T-helper 2 cell treated with Interferon-gamma antibody and Interleukin-4, amounts not matched to agents 5 μg/mL and 100 μg/mL, for 36 hours (primary cell): Measurements from ENCODE around the gene NANOS2.

Experiments used
- DNase-seq: peaks from one replicate; pipeline ENCODE4 v3.0.0; 2021; ENCODE audit warnings: low spot score
- H3K27ac Mint-ChIP-seq: one replicate; pipeline ENCODE4 v1.8.0; 2021; ENCODE audit warnings: mild to moderate bottlenecking, mixed read lengths
- H3K27me3 Mint-ChIP-seq: one replicate; pipeline ENCODE4 v1.8.0; 2021; ENCODE audit warnings: low read depth, mixed read lengths
- H3K36me3 Mint-ChIP-seq: one replicate; pipeline ENCODE4 v1.8.0; 2021; ENCODE audit warnings: low read depth, mixed read lengths
- H3K4me1 Mint-ChIP-seq: one replicate; pipeline ENCODE4 v1.8.0; 2021; ENCODE audit warnings: low read depth, mixed read lengths
- H3K4me3 Mint-ChIP-seq: one replicate; pipeline ENCODE4 v1.8.0; 2022; ENCODE audit warnings: mild to moderate bottlenecking, moderate library complexity, mixed read lengths
- H3K9me3 Mint-ChIP-seq: one replicate; pipeline ENCODE4 v1.8.0; 2021; ENCODE audit warnings: mixed read lengths

Gene NANOS2

GRCh38 chr19:45939792-45940514 is 25.4 kb upstream of the NANOS2 start:
- H3K4me3 Mint-ChIP-seq = no peak overlapping the region
- peaks cover 5% of the 10 kb centered on the region for H3K4me1 Mint-ChIP-seq
- no peak for DNase-seq
- H3K27ac Mint-ChIP-seq = no peak overlapping the region
- peaks cover 4% of the 10 kb centered on the region for H3K9me3 Mint-ChIP-seq
- peaks cover 4% of the 10 kb centered on the region for H3K36me3 Mint-ChIP-seq
- peaks cover 29% of the 10 kb centered on the region for H3K27me3 Mint-ChIP-seq

- no peak for DNase-seq
- H3K36me3 Mint-ChIP-seq = peaks cover 4% of the 10 kb centered on the region
- peaks cover 5% of the 10 kb centered on the region for H3K4me1 Mint-ChIP-seq
- H3K27ac Mint-ChIP-seq = no peak overlapping the region
- H3K9me3 Mint-ChIP-seq = peaks cover 4% of the 10 kb centered on the region
- H3K4me3 Mint-ChIP-seq = no peak overlapping the region
- H3K27me3 Mint-ChIP-seq = peaks cover 31% of the 10 kb centered on the region
Observed at GRCh38 chr19:45938733-45939319, 24.2 kb upstream of the NANOS2 start.

GRCh38 chr19:45935267-45935666 is 20.7 kb upstream of the NANOS2 start:
- H3K9me3 Mint-ChIP-seq = peaks cover 4% of the 10 kb centered on the region

DNA sequence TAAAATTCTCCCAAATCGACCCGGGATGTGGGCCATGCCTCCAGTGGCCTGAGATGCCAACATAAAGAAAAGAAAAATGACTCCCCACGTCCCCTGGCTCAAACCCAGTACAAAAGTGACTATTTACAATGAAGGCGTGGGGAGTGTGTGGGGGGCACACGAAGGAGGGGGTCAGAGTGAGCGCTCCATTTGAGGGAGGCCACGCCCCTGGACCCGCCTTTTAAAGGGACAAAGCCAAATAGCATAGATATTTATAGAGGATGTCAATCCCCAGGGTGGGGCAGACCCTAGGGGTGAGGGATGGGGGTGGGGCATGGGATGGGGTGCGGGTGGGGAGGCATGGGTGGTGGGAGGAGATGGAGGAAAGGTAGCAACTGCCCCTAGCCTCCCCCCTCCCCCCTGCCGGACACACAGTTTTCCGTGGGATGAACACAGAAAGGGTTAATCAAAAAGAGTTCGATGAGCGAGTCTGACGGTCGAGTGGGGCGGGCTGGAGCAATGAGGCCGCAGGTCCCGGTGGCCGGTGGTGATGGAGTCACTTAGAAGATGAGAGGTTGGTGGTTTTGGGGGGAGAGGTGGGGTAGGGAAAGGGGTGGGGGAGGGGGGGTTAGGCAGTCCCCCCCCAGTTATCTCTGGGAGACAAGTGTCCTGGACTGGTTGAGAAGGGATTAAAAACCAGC is 20.1 kb upstream of the NANOS2 start:
- Mint-ChIP-seq H3K36me3 (peaks cover 4% of the 10 kb centered on the region), H3K4me1 (peaks cover 5% of the 10 kb centered on the region), H3K4me3 (no peak overlapping the region), H3K9me3 (peaks cover 4% of the 10 kb centered on the region), H3K27ac (no peak overlapping the region), H3K27me3 (peaks cover 34% of the 10 kb centered on the region)
- no peak for DNase-seq

More at GRCh38 chr19:45935267-45935666, 20.7 kb upstream of the NANOS2 start:
- Mint-ChIP-seq H3K36me3 (peaks cover 4% of the 10 kb centered on the region), H3K27me3 (peaks cover 32% of the 10 kb centered on the region), H3K4me1 (peaks cover 5% of the 10 kb centered on the region), H3K27ac (no peak overlapping the region), H3K4me3 (no peak overlapping the region)
- DNase-seq = no peak

DNA sequence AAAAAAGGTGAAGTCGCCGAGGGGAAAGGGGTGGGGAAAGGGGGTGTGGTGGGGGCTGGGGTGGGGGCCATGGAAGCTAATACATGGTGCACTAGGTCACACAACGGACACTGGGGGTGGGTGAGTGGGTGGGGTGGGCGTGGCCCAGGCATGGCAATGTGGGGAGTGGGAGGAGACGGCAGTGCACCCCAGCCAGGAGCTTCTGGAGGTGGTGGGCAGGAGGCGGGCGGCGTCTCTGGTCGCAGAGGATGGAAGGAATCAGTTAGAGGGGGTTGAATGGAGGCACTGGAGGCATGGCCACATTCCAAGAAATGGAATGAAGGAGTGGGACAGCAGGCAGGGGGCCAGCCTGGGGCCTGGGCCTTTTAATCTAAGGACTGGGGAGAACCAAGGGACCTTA is 19.2 kb upstream of the NANOS2 start:
- Mint-ChIP-seq H3K27ac (no peak overlapping the region), H3K4me1 (peaks cover 1% of the 10 kb centered on the region), H3K36me3 (no peaks in the 10 kb centered on the region), H3K4me3 (no peak overlapping the region), H3K27me3 (peaks cover 27% of the 10 kb centered on the region), H3K9me3 (peaks cover 1% of the 10 kb centered on the region)
- DNase-seq = no peak

DNA sequence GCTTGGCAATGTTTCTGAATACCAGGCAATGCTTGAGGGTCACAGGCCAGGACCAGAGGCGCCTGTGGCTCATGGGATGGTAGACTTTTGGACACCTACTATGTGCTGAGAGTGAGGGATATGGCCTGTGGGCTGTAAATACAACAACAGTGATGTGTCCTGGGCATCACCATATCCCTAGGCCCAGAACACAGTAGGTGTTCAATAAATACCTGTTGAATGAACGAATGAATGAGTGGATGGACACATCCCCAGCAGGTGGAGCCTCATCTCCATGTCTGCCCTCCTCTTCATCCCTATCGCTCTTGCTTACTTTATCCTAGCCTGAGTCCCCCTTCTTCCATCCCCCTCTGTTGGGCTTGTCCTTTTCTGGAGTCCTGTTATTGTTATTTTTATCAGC is 16.5 kb upstream of the NANOS2 start:
- H3K9me3 Mint-ChIP-seq = no peaks in the 10 kb centered on the region
- no peak for DNase-seq
- H3K36me3 Mint-ChIP-seq = no peaks in the 10 kb centered on the region
- no peak overlapping the region for H3K27ac Mint-ChIP-seq
- peaks cover 11% of the 10 kb centered on the region for H3K4me1 Mint-ChIP-seq
- H3K4me3 Mint-ChIP-seq = no peak overlapping the region
- peaks cover 21% of the 10 kb centered on the region for H3K27me3 Mint-ChIP-seq

- peak overlapping the region; percentile 54 for H3K4me3 Mint-ChIP-seq
Observed at GRCh38 chr19:45929247-45929646, 14.7 kb upstream of the NANOS2 start.

DNA sequence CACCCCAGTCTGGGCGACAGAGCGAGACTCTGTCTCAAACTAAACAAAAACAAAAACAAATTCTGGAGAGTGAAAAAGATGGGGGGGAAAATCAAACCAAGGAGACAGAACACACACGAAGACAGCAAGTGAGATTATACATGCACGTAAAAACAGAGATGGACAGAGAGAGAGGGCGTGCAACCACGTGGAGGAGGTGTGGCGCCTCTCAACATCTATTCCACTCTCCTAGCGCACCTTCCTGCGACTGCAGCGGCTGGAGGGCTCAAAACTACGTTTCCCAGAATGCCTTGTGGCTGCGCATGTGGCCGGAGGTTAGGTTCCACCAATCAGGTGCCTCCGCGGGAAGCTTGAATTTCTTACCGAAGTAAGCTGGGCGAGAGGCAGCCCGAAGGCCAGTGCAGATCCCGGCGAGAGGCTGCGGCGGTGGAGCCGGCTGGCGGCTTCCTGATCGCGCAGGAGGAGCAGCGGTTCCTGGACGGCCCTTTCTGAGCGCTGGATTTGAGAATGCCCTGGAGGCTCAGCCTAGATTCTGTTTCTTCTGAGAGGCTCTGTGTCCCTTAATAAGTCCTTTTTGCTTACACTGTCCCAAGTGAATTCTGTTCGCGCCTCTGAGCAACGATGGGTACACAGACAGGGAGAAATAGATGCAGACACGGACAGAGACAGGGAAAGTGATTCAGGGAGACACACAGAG is 13.1 kb upstream of the NANOS2 start:
- DNase-seq = peak; percentile 87
- H3K4me3 Mint-ChIP-seq = peak overlapping the region; percentile 96
- peaks cover 13% of the 10 kb centered on the region for H3K27me3 Mint-ChIP-seq
- peak overlapping the region; percentile 86 for H3K27ac Mint-ChIP-seq
- H3K9me3 Mint-ChIP-seq = no peaks in the 10 kb centered on the region
- no peaks in the 10 kb centered on the region for H3K36me3 Mint-ChIP-seq
- H3K4me1 Mint-ChIP-seq = peaks cover 19% of the 10 kb centered on the region

More at GRCh38 chr19:45929247-45929646, 14.7 kb upstream of the NANOS2 start:
- DNase-seq = no peak
- peaks cover 19% of the 10 kb centered on the region for H3K4me1 Mint-ChIP-seq
- H3K9me3 Mint-ChIP-seq = no peaks in the 10 kb centered on the region
- no peak overlapping the region for H3K27ac Mint-ChIP-seq
- H3K27me3 Mint-ChIP-seq = peaks cover 14% of the 10 kb centered on the region
- H3K36me3 Mint-ChIP-seq = no peaks in the 10 kb centered on the region

DNA sequence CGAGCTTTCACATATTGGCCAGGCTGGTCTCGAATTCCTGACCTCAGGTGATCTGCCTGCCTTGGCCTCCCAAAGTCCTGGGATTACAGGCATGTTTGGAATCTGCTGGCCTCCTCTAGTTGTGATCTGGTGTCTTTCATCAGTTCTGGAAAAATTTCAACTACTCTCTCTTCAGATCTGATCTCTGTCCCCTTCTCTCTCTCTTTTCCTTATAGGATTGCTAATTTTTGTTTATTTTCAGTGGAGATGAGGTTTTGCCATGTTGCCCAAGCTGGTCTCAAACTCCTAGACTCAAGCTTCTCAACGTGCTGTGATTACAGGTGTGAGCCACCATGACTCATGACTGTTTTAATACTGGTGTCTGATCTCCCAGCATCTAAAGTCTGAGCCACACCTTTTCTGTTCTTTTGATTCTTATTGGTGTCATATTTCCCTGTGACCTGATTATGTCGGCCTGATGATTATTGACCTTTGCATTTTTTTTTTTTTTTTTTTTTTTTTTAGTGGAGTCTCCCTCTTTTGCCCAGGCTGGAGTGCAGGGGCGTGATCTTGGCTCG is 10.4 kb upstream of the NANOS2 start:
- no peak overlapping the region for H3K27ac Mint-ChIP-seq
- no peak overlapping the region for H3K4me3 Mint-ChIP-seq
- DNase-seq = no peak
- H3K27me3 Mint-ChIP-seq = peaks cover 4% of the 10 kb centered on the region
- no peaks in the 10 kb centered on the region for H3K36me3 Mint-ChIP-seq
- peaks cover 27% of the 10 kb centered on the region for H3K4me1 Mint-ChIP-seq
- no peaks in the 10 kb centered on the region for H3K9me3 Mint-ChIP-seq

DNA sequence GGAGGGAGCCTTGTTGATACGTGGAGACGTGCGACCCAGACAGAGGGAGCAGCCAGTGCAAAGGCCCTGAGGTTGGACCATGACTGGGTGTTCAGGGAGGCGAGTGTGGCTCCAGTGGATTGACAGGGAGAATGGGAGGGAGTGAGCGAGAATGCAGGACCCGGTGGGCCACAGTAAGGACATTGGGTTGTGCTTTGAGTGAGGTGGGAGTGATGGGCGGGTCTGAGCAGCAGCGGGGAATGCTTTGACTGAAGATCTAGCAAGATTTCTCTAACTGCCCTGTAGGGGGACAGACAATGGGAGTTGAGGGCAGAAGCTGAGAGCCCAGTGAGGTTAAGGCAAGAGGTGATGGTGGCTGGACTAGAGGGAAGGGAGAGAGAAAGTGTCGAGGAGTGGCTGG is 7.7 kb upstream of the NANOS2 start:
- H3K36me3 Mint-ChIP-seq = no peaks in the 10 kb centered on the region
- no peak overlapping the region for H3K27ac Mint-ChIP-seq
- H3K9me3 Mint-ChIP-seq = no peaks in the 10 kb centered on the region
- peaks cover 37% of the 10 kb centered on the region for H3K4me1 Mint-ChIP-seq
- DNase-seq = no peak
- no peaks in the 10 kb centered on the region for H3K27me3 Mint-ChIP-seq
- H3K4me3 Mint-ChIP-seq = no peak overlapping the region

- H3K27me3 Mint-ChIP-seq = no peaks in the 10 kb centered on the region
- H3K27ac Mint-ChIP-seq = peak overlapping the region; percentile 70
- no peak for DNase-seq
- no peaks in the 10 kb centered on the region for H3K9me3 Mint-ChIP-seq
- no peaks in the 10 kb centered on the region for H3K36me3 Mint-ChIP-seq
- peaks cover 37% of the 10 kb centered on the region for H3K4me1 Mint-ChIP-seq
- peak overlapping the region; percentile 41 for H3K4me3 Mint-ChIP-seq
Observed at GRCh38 chr19:45920458-45920857, 5.9 kb upstream of the NANOS2 start.

DNA sequence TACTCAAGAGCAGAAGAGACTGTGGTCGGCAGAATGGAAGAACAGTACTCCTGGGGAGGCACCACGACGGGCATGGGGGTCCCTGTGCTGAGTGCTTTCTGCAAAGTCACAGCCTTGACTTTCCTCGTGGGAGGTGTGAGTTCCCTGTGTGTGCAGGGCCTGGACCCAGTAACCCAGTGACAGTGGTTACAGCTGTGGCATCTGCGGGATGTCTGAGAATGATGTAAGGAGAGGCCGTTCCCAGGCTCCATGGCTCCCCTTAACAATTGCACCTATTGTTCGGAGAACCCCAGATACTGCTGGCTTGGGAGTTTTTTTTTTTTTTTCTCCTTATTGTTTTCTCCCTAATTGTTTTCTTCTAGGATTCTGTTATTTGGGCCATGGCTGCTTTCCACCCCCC is 5.1 kb upstream of the NANOS2 start:
- no peak overlapping the region for H3K4me3 Mint-ChIP-seq
- H3K4me1 Mint-ChIP-seq = peaks cover 36% of the 10 kb centered on the region
- no peak overlapping the region for H3K27ac Mint-ChIP-seq
- DNase-seq = no peak
- H3K36me3 Mint-ChIP-seq = no peaks in the 10 kb centered on the region
- no peaks in the 10 kb centered on the region for H3K27me3 Mint-ChIP-seq
- no peaks in the 10 kb centered on the region for H3K9me3 Mint-ChIP-seq

DNA sequence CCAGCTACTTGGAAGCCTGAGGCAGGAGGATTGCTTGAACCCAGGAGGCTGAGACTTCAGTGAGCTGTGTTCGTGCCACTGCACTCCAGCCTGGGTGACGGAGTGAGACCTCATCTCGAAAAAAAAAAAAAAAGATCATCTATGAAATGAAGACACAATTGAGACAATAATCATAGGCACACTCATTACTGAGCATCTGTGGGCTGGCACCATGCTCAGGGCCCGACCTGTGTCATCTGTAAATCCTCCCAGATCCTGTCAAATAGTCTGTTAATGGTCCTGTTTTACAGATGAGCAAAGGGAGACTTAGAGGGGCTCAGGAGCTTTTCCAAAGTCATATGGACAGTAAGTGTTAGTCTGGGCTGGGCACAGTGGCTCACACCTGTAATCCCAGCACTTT is 4.1 kb upstream of the NANOS2 start:
- H3K27ac Mint-ChIP-seq = peak overlapping the region; percentile 68
- DNase-seq = no peak
- H3K27me3 Mint-ChIP-seq = no peaks in the 10 kb centered on the region
- peaks cover 36% of the 10 kb centered on the region for H3K4me1 Mint-ChIP-seq
- H3K36me3 Mint-ChIP-seq = no peaks in the 10 kb centered on the region
- H3K4me3 Mint-ChIP-seq = peak overlapping the region; percentile 26
- H3K9me3 Mint-ChIP-seq = no peaks in the 10 kb centered on the region
